ENCODE results near the gene HAUS8.

- no peak for TF ChIP-seq CTCF (IDR thresholded peaks at IDR 0.05; ENCODE audit: poor library complexity)
- no peak for TF ChIP-seq EZH2 (IDR thresholded peaks at IDR 0.05; ENCODE audit: borderline replicate concordance)
Observed at GRCh38 chr19:17077447-17078028, 2.3 kb upstream of the HAUS8 start.

Data from hepatocyte (in vitro differentiated cells).